Nucleus accumbens (tissue), 56 donors: ENCODE results near the gene MED26.
"Not testable (repeated sequence)": the region's sequence is repeated elsewhere in the genome, so short reads cannot be mapped to it uniquely, and the experiment has no call there.

Experiments
- DNase-seq, 56 donors: peaks; one replicate each; lab custom pipeline; 2025; lab: John Stamatoyannopoulos, UW

MED26 gene

GRCh38 chr19:16628183-16628983 lies at the start of gene MED26:
Gene MED26, minus strand, starts transcription at chr19:16628204. Its CDS starts 261 bp downstream, at chr19:16627943.
- DNase-seq, result peak; percentile 62 to 99 (median 93)

GRCh38 chr19:16677055-16677454 lies 49.1 kb upstream of the MED26 start:
- DNase-seq, result no peak

GRCh38 chr19:16676101-16676798 lies 48.2 kb upstream of the MED26 start:
- DNase-seq, result no peak

GRCh38 chr19:16673839-16674238 lies 45.8 kb upstream of the MED26 start:
- DNase-seq, result not testable (repeated sequence)

- DNase-seq, result no peak
These were observed 45.2 kb upstream of the MED26 start for GRCh38 chr19:16673231-16673630.

- no peak for DNase-seq
These were observed 43.8 kb upstream of the MED26 start for GRCh38 chr19:16671652-16672274.

- peak in 17 of 56 donors; percentile 3 to 56 (median 14) for DNase-seq
These were observed 42.3 kb upstream of the MED26 start for GRCh38 chr19:16670291-16670690.

GRCh38 chr19:16668702-16669101 lies 40.7 kb upstream of the MED26 start:
- DNase-seq, result not testable (repeated sequence)

- DNase-seq, result no peak
These were observed 40.2 kb upstream of the MED26 start for GRCh38 chr19:16668176-16668575.

- peak in 33 of 56 donors; percentile 2 to 39 (median 17) for DNase-seq
These were observed 33.6 kb upstream of the MED26 start for GRCh38 chr19:16661480-16662034.

GRCh38 chr19:16660763-16661479 lies 32.9 kb upstream of the MED26 start, which contains the start of gene TMEM38A:
Gene TMEM38A, plus strand, starts transcription at chr19:16661139. Its CDS starts 79 bp downstream, at chr19:16661218.
- peak in 38 of 56 donors; percentile 5 to 56 (median 30) for DNase-seq

- peak; percentile 85 to 99 (median 98) for DNase-seq
These were observed 32.1 kb upstream of the MED26 start, which contains the start of gene SMIM7 for GRCh38 chr19:16659832-16660708. Gene SMIM7, minus strand, starts transcription at chr19:16660144. Its CDS starts 34 bp downstream, at chr19:16660110.

GRCh38 chr19:16659464-16659831 lies 31.4 kb upstream of the MED26 start:
- peak in 1 of 56 donors; percentile 33 for DNase-seq

- DNase-seq, result no peak
These were observed 29.4 kb upstream of the MED26 start for GRCh38 chr19:16657384-16657783.

GRCh38 chr19:16655727-16656126 lies 27.7 kb upstream of the MED26 start:
- DNase-seq, result no peak

GRCh38 chr19:16654627-16655026 lies 26.6 kb upstream of the MED26 start:
- no peak for DNase-seq

GRCh38 chr19:16654140-16654539 lies 26.1 kb upstream of the MED26 start:
- peak in 2 of 56 donors; percentile 3 to 23 for DNase-seq

GRCh38 chr19:16652854-16653253 lies 24.9 kb upstream of the MED26 start:
- DNase-seq, result no peak
